GM18951 (cell line): ENCODE measurements around the gene FFAR3.
"Not testable (repeated sequence)": the region's sequence is repeated elsewhere in the genome, so short reads cannot be mapped to it uniquely, and the experiment has no call there.

Experiments used
- POLR2A ChIP-seq: IDR thresholded peaks from 4 replicates; pipeline ENCODE4 v1.6.1; 2011; ENCODE audit warnings: mild to moderate bottlenecking; ENCODE audit not compliant: insufficient read length, insufficient read depth; ENCODE audit errors: extremely low read depth
- in situ Hi-C: fragments of 300-500 bp; cut with MboI; formaldehyde crosslinking; loops from one replicate; pipeline ENCODE4 v1.12.0; 2022; ENCODE audit warnings: low sequenced_read_pairs, mixed read lengths, inconsistent platforms; ENCODE audit not compliant: unreplicated experiment

FFAR3 gene

DNA sequence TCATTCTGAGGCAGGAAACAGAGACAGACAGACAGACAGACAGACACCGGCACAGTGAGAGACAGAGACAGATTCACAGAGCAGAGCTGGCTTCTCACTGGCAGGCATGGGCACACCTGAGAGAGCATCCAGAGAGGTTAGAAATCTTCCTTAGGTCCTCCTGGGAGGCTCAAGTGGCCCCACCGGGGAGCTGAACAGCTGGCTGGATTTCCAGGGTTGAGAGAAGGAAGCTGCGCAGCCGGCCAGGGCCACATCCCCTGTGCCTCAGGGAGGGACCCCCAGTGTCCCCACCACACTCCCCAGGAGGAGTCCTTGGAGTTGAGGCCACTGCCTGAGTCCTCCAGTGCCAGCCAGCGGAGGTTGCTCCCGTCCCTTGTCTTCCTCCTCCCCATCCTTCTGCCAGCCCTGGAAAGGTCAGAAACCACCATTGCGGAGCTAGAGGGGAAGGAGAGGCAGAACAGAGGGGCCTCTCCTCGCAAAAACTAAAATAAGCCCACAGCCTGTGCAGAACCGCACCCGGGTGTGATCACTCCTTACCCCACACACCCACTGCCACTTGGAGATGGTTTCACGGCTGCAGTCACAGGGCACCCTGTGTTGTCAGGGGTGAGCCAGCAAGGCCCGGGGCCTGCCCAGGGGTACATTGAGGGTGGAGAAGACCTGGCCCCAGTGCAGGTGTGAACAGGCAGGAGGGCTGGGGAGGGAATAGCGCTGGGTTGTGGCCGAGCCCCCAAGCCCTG lies 4.2 kb downstream of the FFAR3 start:
- TF ChIP-seq POLR2A, result no peak
- in situ Hi-C loops, result no loop called here

DNA sequence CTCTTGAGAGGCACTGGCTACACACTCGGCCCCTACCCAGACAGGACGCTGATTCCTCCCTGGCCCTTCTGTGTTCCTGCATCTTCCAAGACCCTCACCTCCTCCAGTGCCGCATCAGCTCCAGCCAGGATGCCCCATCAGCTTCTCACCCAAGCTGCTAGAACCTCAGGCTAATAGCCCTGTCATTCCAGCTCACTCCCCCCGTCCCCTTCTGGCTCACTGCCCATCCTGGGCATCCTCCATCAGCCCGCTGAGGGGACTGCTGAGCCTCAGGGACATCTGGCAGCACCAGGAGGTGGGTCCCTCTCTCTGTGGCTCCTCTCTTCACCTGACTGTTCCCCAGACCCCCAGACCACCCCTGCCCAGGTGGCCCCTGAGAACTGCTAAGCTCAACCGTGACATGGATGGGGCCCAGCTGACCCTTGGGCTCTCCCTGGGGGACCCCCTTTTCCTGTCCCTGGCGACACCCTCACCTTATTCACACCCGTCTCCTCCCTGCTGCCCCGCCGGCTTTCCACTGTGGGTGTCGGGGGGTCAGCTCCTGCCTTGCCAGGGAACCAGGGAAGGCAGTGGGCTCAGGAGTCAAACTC lies 4.8 kb downstream of the FFAR3 start:
- in situ Hi-C loops, result no loop called here

DNA sequence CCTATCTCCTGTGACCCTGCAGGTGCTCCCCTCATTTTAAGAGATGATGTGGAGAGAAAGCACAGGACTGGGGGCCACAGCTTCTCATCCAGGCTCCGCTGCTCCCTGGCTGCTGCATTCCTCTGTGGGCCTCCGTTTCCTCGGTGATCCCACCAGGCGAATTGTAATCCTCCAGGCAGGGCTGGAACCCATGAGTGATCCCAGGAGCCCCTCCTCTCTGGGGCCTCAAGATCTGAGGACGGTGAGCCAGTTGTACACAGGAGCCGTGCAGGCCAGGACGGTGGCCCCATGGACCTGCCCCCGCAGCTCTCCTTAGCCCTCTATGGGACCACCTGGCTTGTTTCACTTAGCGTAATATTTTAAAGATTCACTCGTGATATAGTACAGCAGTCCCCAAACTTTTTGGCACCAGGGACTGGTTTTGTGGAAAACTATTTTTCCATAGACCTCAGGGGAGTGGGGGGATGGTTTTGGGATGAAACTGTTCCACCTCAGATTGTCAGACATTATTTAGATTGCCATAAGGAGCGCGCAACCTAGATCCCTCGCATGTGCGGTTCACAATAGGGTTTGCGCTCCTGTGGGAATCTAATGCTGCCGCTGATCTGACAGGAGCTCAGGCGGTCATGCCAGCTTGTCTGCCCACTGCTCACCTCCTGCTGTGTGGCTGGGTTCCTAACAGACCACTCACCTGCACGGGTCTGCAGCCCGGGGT lies 5.6 kb downstream of the FFAR3 start:
- in situ Hi-C loops, result no loop called here
- no peak for TF ChIP-seq POLR2A

More for the DNA sequence above, 4.8 kb downstream of the FFAR3 start:
- no peak for TF ChIP-seq POLR2A

DNA sequence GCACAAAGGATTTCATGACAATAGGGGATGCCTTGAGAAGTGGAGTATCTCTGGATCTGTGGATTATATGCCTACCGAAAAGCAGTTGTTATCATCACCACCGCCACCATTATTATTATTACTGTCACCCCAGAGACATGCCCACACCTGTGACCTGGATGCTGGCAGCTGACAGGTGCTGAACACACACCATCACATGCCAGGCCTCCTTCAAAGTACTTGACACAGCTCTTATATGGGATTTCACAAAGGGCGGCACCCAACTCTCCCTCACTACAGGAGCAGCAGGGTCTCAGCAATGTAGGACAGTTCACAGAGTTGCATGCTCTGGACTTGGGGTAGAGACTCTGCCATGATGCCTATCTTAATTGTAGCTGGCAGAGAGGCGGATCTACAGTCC lies 7.0 kb downstream of the FFAR3 start:
- TF ChIP-seq POLR2A, result no peak
- in situ Hi-C loops, result no loop called here

DNA sequence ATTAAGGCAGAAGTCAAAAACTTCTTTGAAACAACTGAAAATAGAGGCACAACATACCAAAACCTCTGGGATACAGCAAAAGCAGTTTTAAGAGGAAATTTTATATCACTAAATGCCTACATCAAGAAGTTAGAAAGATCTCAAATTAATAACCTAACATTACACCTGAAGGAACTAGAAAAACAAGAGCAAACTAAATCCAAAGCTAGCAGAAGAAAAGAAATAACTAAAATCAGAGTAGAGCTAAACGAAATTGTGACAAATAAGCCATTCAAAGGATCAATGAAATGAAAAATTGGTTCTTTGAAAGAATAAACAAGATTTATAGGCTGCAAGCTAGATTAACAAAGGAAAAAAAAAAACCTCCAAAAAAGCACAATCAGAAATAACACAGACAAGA lies 10.1 kb downstream of the FFAR3 start:
- in situ Hi-C loops, result no loop called here
- TF ChIP-seq POLR2A, result no peak

DNA sequence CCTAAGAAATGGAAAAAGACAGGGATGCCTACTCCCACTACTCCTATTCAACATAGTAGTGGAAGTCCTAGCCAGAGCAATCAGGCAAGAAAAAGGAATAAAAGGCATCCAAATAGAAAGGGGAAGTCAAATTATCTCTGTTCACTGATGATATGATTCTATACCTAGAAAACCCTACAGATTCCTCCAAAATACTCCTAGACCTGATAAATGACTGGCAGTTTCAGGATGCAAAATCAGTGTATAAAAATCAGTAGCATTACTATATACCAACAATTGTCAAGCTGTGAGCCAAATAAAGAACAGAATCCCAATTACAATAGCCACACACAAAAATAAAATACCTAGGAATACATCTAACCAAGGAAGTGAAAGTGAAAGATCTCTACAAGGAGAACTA lies 11.3 kb downstream of the FFAR3 start:
- no peak for TF ChIP-seq POLR2A
- in situ Hi-C loops, result no loop called here

DNA sequence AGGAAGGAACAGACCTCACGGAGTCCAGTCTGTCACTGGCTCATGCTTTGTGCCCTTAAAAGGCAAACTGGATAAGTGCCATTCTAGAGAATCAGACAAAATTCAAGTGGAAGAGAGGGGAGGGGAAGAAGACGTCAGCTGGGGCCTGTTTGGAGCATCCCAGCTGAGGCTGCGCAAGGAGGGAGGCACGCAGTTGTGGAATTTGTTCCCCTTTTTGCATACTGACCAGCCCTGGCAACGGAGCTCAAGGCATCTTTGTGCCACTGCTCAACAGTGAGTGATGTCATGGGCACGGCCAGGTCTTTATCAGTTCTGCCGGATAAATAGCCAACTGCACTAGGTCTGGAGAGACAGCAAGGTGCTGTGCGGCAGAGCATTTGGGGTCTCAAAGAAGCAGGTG lies 12.5 kb downstream of the FFAR3 start, which contains the start of gene GPR42:
Gene GPR42, plus strand, starts transcription at position 347 of the 400 bp plus-strand sequence. CDS start 292 bp downstream, outside the sequence.
- no peak for TF ChIP-seq POLR2A
- in situ Hi-C loops, result no loop called here

DNA sequence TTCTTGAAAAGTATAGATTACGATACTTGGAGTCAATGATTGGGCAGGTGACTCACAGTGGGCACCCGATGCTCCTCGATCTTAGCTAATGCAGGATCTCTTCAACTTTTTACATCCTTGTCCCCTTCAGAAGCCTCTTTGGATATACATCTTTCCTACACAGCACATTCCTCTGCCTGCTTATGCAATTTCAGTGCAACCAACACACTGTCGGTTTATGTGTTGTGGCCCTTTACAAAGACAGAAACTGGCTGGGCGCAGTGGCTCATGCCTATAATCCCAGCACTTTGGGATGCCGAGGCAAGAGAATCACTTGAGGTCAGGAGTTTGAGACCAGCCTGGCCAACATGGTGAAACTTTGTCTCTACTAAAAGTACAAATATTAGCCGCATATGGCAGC lies 15.2 kb downstream of the FFAR3 start:
- in situ Hi-C loops, result no loop called here
- no peak for TF ChIP-seq POLR2A

DNA sequence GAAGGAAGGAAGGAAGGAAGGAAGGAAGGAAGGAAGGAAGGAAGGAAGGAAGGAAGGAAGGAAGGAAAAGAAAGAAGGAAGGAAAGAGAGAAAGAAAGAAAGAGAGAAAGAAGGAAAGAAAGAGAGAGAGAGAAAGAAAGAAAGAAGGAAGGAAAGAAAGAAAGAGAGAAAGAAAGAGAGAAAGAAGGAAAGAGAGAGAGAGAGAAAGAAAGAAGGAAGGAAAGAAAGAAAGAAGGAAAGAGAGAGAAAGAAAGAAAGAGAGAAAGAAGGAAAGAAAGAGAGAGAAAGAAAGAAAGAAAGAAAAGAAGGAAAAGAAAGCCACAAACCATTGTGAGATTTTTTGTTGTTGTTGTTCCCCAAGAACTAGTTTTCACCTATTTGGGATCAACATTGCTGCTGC lies 15.8 kb downstream of the FFAR3 start:
- in situ Hi-C loops, result not testable (repeated sequence)

DNA sequence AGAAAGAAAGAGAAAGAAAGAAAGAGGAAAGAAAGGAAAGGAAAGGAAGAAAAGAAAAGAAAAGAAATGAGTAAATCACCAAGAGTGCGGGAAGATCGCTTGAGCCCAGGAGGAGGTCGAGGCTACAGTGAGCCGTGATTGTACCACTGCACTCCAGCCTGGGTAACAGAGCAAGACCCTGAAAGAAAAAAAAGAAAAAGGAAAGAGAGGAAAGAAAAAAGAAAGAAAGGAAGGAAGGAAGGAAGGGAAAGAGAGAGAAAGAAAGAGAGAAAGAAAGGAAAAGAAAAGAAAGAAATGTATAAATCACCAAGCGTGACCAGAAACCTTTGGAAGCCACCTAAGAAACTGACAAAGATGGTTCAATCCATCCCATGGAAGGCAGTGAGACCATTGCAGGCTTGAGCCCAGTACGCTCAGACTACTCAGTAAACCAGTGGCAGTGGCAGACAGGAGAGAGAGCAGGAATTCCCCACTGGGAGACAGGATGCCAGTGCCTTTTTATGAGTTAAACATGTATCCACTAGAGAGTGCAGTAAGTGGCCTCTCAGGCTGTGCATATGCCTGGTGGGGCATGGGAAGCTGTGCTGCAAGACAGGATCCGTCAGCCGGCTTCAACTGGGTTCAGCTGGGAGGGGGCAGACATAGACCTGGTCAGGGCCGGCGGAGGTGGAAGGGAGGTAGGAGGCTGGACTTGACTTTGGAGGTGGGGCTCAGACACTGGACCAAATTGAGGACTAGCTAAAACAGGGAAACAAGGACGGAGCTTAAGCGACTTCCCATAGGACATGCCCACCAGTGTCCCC lies 17.4 kb downstream of the FFAR3 start:
- no peak for TF ChIP-seq POLR2A
- in situ Hi-C loops, result no loop called here

DNA sequence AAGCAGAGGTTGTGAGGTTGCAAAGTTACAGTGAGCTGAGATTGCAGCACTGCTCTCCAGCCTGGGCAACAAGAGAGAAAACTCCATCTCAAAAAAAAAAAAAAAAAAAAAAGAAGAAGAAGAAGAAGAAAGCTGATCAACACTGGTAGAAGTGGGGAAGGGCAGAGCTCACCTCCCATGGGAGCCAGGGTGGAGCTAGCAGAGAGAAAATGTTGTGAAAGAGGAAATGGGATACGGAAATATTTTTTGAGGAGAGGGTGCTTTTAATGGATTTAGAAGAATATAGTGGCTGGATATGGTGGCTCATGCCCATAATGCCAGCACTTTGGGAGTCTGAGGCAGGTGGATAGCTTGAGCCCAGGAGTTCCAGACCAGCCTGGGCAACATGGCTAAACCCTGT lies 19.4 kb downstream of the FFAR3 start:
- no peak for TF ChIP-seq POLR2A
- in situ Hi-C loops, result no loop called here

DNA sequence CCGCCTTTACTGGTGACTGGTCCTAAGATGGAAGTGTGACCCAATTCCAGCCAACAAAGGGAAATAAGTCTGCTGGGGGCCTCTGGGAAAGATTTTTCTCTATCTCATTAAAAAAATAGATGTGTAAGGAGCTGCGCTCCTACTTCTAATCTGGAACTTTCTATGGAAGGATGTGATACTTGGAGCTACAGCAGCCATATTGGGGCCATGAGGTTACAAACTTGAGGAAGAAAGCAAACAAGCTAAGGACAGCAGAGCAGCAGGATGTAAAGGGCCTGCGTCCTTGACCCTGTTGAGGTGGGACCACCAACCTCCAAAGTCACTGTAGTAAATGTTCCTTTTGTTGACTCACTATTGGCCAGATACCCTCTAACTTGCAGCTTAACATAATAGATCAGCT lies 20.1 kb downstream of the FFAR3 start:
- TF ChIP-seq POLR2A, result no peak
- in situ Hi-C loops, result no loop called here

DNA sequence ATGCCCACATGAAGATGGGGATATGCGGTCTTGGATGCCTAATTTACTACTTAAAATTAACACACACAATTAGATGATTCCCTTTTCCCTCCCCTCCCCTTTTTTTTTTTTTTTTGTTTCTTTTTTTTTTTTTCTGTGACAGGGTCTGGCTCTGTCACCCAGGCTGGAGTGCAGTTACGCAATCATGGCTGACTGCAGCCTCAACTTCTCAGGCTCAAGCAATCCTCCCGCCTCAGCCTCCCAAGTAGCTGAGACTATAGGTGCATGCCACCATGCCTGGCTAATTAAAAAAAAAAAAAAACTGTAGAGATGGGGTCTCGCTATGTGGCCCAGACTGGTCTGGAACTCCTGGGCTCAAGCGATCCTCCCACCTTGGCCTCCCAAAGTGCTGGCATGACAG lies 21.3 kb downstream of the FFAR3 start:
- in situ Hi-C loops, result not testable (repeated sequence)
